IPS DF 19.7 (cell line): ENCODE results near the gene CNTN5.
A peak's percentile ranks its signal among the peaks of the same experiment; 100 is the strongest.
"Not testable (repeated sequence)": the region's sequence is repeated elsewhere in the genome, so short reads cannot be mapped to it uniquely, and the experiment has no call there.

Source experiments
- DNase-seq: peaks from one replicate; pipeline ENCODE4 v3.0.0-alpha.2; 2013; ENCODE audit warnings: low read depth, low spot score

Gene CNTN5

GRCh38 chr11:99739464-99740089, 718.8 kb downstream of the CNTN5 start:
- DNase-seq, result no peak

GRCh38 chr11:99742501-99742900, 721.8 kb downstream of the CNTN5 start:
- DNase-seq, result no peak

- no peak for DNase-seq
Measured at GRCh38 chr11:99759787-99760186, 739.0 kb downstream of the CNTN5 start.

- no peak for DNase-seq
Measured at GRCh38 chr11:99766811-99767210, 746.1 kb downstream of the CNTN5 start.

- DNase-seq, result no peak
Measured at GRCh38 chr11:99773646-99774045, 752.9 kb downstream of the CNTN5 start.

GRCh38 chr11:99781074-99781473, 760.3 kb downstream of the CNTN5 start:
- DNase-seq, result no peak

GRCh38 chr11:99791354-99791753, 770.6 kb downstream of the CNTN5 start:
- no peak for DNase-seq

- DNase-seq, result no peak
Measured at GRCh38 chr11:99795999-99796398, 775.2 kb downstream of the CNTN5 start.

GRCh38 chr11:99803501-99803900, 782.8 kb downstream of the CNTN5 start:
- DNase-seq, result no peak

GRCh38 chr11:99812516-99812915, 791.8 kb downstream of the CNTN5 start:
- no peak for DNase-seq

GRCh38 chr11:99814021-99814420, 793.3 kb downstream of the CNTN5 start:
- DNase-seq, result no peak

- peak; percentile 2 for DNase-seq
Measured at GRCh38 chr11:99814738-99815137, 794.0 kb downstream of the CNTN5 start.

GRCh38 chr11:99818991-99819390, 798.2 kb downstream of the CNTN5 start:
- DNase-seq, result no peak

- no peak for DNase-seq
Measured at GRCh38 chr11:99822846-99823565, 802.3 kb downstream of the CNTN5 start.

GRCh38 chr11:99836739-99837138, 816.0 kb downstream of the CNTN5 start:
- not testable (repeated sequence) for DNase-seq

GRCh38 chr11:99841885-99842284, 821.1 kb downstream of the CNTN5 start:
- no peak for DNase-seq

GRCh38 chr11:99865951-99866350, 845.2 kb downstream of the CNTN5 start:
- no peak for DNase-seq

GRCh38 chr11:99881610-99882009, 860.9 kb downstream of the CNTN5 start:
- no peak for DNase-seq

- no peak for DNase-seq
Measured at GRCh38 chr11:99884750-99885149, 864.0 kb downstream of the CNTN5 start.

- no peak for DNase-seq
Measured at GRCh38 chr11:99887481-99887880, 866.7 kb downstream of the CNTN5 start.

- DNase-seq, result no peak
Measured at GRCh38 chr11:99893811-99894210, 873.1 kb downstream of the CNTN5 start.

- no peak for DNase-seq
Measured at GRCh38 chr11:99901175-99901574, 880.4 kb downstream of the CNTN5 start.

- DNase-seq, result no peak
Measured at GRCh38 chr11:99911116-99911515, 890.4 kb downstream of the CNTN5 start.
